AG20443 (cell line): ENCODE measurements around the gene CALM1.

Experiments used
- DNase-seq: peaks from one replicate; pipeline ENCODE4 v3.0.0; 2012; ENCODE audit warnings: low spot score, mixed read lengths

The CALM1 gene

DNA sequence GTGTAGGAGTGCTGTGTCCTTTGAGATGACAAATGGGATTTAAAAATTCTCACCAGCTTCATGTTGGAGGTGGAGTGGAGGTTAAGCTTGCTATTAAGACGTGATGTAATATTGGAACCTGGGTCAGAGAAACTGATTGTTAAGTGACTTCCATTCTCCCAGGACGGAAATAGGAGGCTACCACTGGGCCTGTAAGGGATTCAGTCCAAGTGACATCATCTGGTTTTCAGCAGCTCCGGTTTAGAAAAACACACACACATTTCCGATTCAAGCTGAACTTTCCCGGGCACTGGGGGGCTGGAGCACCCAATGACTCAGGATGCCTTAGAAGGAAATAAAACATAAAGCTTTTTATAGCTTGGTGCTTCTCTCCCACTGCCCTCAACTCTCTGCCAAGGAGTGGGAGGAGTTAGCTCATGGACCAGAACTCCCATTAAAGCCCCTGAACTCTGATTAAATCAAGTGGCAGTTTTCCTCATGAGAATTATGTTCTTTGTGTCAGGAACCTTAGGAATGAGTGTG, 12.4 kb downstream of the CALM1 start:
- DNase-seq = peak; percentile 86

DNA sequence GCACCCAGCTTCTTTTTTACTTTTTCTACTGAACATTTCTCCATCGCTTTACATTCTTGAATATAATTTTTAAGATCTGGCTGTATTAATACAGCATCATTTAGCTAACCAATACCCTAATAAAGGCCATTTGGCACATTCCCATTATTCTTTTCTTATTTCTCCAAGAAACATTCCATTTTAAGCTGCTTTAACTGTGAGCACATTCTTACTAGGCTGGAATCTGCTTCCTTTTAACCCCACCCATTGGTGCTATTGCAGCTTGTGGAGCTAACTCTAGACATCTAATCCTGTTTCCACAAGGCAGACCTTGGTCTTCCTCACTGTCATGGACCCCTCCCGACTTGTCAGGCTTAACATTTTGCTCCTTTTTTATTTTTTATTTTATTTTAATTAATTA, 15.2 kb downstream of the CALM1 start:
- DNase-seq = peak; percentile 56

DNA sequence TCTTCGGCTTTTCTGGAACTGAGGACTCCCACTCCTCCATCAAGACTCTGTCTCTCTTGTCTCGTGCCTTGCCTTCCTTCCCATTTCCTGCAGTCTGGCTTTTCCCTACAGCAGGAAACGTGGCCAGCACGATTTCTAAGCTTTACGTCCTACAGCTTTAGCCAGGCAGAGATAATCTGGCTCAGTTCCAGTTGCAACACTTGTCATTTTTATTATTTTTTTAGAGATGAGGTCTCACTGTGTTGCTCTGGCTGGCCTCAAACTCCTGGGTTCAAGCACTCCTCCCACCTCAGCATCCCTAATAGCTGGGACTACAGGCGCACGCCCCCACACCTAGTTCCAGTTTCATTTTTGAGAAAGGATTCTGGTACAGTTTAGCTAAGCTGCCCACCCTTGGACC, 19.9 kb downstream of the CALM1 start:
- no peak for DNase-seq

DNA sequence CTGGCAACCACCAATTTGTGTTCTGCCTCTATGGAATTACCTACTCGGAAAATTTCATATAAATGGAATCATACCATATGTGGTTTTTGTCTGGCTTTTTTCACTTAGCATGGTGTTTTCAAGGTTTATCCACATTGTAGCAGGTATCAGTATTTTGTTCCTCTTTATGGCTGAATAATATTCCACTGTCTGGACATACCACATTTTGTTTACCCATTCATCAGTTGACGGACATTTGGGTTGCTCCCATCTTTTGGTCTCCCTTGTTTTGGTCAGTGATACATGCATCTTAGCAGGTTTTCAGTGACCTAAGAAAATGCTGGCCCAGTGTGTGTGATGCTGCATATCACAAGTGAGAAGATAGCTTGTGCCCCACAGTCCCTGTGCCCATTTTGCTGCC, 21.2 kb downstream of the CALM1 start:
- no peak for DNase-seq

DNA sequence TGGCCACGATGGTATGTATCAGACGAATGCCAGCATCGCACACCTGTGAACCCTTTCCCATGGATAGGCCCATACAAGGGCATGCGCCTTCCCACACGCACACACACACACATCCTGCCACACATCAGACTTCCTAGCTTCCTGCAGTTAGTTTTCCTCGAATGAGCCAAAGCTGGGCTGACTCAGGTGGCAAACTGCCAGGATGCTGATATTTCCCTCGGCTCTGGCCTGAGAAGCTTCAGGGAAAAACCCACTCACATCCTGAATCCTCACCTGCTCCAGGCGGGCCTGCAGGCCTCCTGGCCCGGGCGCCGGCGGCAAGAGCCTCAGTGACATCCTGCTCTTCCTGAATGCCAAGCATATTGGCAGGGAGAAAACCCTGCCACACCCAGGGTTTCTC, 22.4 kb downstream of the CALM1 start:
- DNase-seq = peak; percentile 83

DNA sequence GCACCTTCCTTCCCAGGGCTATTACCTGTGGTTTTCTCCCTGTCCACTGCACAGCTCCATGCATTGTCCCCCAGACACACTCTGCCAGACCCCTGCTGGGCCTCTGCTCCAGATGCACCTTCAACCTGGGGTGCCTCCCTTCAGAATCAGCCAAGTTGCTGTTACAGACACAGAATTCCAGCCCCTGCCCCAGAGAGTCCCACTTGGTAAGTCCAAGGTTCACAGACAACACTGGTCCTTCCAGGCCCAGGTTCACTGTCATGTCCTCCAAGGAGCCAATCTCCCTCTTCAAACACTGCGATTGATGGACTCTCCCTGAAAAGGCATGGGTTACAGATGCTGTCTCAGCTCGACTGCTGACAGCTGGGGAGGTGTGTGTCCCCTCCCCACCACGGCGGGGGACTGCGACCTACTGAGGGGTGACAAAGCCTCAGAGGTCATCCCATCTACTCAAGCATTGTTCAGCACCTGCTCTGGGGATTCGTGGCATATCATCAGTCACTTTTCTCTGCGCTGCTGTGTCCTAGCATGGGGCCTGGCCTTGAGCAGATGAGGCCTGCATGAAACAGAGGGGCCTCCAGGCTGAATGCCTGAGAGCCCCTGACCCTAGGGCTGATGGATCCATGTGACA, 24.3 kb downstream of the CALM1 start:
- no peak for DNase-seq

DNA sequence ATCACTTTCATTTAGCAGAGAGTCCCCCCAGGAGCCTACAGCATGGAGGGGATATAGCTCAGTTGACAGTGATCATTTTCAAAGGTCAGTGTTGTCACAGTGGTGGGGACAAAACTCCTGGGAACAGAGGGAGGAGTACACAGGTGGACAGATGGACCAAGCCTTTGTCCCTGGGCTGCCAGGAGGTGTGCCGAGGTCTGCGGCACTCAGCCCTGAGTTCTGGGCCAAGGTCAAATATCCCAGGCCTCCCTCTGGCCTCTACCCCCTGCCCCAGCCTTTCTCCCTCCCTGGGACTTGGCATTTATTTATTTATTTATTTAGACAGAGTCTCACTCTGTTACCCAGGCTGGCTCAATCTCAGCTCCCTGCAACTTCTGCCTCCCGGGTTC, 24.8 kb downstream of the CALM1 start:
- DNase-seq = no peak

DNA sequence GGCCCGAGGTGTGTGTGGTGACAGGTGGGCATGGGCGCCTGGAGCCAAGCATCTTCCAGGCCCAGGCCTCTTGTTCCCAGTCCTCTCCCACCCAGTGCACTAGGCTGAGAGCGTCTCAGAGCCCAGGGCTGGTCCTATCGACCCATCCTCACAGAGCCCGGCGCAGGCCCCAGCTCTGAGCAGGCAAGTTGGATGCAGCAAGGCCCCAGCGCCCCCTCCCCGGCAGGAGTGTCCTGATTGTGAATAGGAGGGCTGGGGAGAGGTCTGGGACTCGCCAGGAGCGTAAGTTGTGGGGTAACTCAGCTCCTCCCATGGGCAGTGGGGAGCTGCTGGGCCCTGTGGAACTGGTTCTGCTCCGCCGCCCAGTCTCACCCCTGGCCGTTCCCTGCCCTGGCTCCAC, 26.3 kb downstream of the CALM1 start:
- no peak for DNase-seq

DNA sequence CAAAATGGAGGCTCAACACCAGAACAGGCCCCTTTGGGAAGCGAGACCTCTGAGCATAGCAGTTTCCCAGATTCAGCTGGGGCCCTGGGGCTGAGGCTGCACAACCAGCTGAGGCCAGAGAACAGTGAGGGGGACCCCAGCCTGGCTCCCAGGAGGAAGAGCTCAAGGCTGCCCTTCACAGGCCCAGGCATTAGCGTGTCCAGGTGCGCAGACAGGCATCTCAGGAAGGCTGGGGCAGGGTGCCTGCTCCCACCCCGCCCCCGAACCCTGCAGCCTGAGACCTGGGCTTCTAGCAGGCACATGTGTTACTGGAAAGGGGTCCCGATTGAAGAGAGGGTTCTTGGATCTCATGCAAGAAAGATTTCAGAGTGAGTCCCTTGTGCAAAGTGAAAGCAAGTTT, 27.2 kb downstream of the CALM1 start:
- DNase-seq = no peak

DNA sequence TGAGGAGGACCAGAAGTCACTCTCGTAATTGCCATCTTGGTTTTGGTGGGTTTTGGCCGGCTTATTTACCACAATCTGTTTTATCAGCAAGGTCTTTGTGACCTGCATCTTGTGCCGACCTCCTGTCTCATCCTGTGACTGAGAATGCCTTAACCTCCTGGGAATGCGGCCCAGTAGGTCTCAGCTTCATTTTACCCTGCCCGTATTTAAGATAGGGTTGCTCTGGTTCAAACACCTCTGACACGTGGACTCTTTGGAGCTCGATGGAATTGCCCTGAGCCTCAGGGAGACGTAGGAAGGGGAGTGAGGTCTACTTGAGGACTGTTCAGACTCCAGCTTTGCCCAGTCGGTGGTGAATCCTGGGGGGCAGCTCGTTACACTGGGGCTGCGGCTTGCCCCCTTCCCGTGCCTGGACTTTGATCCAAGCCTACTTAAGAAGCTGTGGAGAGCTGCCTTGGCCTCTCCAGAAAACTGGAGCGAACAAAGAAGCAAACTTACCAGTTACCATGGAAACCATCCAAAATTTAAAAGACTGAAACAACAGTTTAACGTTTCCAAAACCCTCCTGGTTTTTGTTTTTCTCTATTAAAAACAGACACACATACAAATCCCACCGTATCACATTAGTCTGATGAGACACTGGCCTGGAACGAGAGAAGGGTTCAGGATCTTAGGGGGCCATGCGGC, 28.0 kb downstream of the CALM1 start:
- DNase-seq = no peak

DNA sequence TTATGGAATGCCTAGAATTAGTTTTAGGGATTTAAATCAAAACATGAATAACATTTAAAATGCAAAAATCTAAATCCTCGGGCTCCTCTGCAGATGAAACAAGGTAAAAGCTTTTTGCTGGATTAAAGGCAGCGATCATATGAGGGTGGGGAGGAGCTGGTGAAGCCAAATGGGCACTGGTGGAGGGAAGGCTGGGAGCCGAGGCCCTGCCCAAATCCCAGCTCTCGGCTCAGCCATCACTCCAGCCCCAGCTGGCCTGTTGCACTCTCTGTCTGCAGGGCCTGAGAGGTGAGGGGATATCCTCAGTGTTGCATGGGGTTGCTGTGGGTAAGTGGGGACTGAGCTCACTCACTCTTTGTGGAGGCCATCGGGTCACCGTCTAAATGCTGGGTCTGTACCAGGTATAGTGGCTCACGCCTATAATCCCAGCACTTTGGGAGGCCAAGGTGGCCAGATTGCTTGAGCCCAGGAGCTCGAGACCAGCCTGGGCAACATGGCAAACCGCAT, 28.6 kb downstream of the CALM1 start:
- DNase-seq = no peak

DNA sequence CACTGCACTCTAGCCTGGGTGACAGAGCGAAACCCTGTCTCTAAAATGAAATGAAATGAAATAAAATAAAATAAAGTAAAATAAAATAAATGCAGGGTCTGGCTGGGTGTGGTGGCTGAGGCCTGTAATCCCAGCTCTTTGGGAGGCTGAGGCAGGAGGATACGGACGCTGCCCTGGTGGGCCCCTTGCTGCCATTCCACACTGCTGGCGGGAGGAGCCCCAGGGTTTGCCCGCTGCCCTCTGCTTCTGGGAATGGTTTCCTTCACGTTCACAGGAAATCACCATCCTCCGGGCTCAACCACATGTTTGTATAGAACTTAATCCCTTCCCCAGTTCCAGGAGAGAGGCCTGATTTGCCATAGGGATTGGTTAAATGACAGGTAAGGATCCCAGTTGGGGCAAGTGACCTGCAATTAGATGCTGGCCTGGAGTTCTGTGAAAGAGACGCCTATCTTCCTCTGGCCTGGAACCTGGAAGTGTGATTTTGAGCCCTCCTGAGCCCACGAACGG, 29.3 kb downstream of the CALM1 start:
- no peak for DNase-seq

DNA sequence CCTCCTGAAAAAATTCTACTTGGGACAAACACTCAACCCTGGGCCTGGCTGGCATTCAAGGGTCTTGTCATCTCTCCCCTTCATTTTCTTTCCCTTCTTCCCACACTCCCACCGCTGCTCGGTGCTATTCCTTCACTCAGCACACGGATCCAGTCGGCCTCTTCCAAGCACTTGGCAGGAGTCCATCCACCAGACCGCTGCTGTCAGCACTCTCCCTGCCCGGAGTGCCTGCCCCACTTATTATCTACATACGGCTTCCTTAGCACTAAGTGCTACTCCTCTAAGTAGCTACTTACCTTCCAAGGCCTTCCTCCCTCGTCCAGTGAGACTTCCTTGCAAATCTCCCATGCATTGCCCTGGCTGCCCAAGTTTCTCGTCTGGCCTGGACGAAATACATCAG, 29.8 kb downstream of the CALM1 start:
- no peak for DNase-seq

DNA sequence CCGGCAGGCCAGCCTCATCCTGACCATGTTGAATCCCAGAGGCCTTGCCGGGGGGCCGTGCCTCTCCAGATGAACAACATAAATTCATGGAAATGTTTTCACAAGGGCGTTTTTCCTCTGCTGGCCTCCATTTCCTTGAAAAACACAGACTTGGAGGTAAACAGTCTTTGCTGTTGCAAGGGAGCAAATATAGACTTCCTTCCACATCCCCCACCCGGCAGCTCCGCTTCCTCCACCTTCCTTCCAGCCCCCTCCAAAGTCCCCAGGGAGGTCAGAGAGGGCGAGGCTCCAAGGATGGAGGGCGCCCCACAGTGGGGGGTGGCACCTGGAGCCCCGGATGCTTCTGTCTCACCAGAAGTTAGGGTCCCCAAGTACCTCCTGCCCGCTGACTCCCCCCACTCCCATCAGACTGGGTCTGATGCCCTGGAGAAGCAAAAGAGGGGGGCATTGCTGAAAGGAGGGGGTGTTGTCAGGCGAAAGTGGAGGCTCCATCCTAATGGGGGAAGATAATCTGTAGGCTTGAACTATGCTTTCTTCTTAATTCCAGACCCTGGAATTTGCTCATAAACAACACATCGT, 31.1 kb downstream of the CALM1 start:
- DNase-seq = no peak

DNA sequence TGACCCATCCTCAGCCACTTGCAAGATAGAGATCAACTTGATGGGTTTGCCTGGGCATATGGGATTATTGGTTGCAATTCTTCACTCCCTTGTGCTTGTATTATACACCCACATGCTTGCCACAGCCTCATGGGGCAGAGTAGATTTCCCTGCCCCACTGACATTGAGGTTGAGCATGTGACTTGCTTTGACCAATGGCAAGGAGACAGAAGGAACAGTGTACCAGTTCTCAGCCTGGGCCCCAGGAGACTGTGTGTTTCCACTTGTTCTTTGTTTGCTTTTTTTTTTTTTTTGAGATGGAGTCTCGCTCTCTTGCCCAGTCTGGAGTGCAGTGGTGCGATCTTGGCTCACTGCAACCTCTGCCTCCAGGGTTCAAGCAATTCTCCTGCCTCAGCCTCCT, 31.8 kb downstream of the CALM1 start:
- DNase-seq = no peak

DNA sequence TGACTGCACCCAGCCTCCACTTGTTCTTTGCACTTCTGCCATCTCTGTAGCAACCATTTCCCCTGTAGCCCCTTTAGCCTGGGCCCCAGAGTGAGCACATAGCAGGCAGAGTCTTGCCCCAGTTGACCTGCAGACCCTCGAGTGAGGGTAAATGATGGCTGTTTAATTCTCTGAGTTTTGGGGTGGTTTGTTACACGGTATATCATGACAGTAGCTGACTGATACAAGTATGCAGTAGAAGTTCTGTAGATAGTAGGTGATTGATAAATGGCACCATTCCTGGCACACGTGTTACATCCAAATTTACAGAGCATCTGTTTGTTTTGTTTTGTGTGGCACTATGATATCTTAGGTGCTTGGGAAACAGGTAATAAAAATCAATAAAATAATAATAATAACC, 32.4 kb downstream of the CALM1 start:
- no peak for DNase-seq

DNA sequence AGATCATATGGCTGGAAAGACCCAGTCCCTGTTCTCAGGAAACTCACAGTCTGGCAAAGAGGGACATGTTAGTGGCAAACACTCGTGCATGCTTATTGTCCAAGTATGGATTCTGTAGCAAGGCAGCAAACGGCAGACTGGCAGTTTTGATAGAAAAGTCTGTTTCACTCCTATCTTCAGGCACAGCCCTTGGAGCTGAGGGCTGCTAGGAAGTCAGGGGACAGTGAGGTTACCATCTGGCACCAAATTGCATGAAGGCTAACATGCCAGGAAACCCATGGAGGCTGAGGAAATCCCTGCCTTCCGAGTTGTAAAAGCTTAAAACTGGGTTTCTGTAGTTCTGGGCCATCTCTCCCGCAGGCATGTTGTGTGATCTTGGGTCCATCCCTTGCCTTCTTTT, 32.9 kb downstream of the CALM1 start:
- DNase-seq = no peak

DNA sequence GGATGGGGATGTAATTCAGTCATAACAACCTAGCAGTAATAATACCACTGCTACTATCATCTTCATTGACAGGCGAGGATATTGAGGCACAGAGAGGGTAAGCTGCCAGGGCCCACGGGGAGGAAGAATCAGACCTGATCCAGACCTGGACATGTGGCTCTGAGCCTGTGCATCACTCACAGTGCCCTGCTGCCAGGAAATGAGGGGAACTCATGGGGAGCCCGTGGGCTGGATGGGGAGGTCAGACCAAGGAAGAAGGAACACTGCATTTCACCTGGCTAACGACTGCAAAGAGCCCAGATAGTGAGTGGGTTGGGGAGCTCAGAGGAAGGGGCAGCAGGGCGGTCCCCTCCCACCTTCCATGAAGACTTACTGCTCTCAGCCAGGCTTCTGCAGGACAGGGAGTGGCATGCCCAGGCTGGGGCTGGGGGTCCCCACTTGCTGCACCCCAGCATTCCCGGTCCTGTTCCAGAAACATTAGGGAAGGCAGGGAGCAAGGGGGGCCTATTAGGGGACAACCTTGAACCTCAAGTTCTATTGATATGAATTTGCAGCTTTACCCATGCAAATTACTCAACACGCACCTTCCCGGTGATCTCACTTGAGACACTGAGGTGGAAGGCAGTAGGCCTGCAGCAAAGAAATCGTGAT, 37.7 kb downstream of the CALM1 start:
- no peak for DNase-seq

DNA sequence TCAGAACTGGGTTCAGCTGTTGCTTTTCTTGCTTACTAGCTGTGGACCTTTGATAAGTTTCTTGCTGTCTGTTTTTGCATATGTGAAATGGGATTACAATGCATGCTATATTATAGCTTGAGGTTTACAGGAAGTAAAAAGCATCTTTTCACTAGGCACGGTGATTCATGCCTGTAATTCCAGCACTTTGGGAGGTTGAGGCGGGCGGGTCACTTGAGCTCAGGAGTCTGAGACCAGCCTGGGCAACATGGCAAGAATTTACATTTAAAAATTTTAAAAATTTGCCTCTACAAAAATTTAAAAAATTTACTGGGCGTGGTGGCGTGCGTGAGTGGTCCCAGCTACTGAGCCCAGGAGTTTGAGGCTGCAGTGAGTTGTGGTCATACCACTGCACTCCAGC, 42.0 kb downstream of the CALM1 start:
- no peak for DNase-seq

DNA sequence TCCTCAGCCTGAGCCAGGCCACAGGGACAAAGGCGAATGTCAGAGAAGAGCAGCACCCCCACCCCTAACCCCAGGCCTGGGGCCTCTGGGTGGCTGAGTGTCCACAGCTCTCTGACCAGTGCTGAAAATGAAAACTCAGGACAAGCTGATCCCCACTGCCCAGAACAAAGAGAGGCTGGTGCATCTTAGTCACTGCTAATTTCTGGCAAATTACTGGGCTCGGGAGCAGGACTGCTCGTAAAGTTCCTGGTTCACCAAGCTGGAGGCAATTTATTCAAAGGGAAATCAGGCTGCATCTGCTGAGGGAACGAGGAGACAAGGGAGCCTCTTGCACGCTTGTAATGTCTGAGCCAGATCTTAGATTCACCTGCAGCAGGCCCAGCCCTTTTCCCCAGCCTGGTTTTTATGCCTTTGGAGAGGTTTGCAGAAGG, 43.2 kb downstream of the CALM1 start:
- DNase-seq = no peak

DNA sequence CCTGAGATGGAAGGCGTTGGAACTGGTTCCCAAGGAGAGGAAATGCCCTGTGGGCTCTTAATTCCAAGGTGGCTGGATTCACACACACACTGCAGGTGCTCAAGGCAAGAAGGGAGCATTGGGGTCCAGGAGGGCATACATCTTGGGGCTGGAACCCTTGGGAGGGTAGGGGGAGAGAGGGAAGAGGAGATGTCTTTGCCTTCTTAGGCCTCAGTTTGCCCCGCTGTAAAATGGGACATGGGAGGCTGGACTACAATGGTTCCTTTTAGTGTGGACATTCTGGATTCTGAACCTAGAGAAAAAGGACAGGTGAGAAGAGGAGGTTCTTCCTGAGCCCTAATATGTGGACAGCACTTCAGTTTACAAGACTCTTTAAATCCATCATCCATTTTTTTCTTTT, 43.8 kb downstream of the CALM1 start:
- DNase-seq = no peak

DNA sequence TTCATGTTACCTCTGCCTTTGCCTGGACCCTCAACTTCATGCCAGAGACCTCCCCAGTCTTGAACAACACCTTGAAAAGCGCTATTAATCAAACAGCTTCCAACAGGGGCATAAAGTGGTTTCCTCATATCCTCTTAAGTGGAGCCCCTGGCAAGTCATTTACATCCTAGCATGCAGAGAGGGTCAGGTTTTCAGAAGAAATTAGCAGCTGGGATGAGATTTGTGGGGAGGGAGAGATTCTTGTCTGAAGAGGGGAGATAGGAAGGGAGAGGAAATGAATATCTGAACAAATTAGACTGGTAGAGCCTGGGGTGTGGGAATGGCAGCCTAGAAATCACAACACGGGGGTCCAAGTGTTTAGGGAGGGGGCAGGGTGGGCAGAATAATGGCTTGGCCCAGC, 45.6 kb downstream of the CALM1 start:
- DNase-seq = no peak
